ENCODE results near the gene MOSMO.
"Not testable (repeated sequence)": the region's sequence is repeated elsewhere in the genome, so short reads cannot be mapped to it uniquely, and the experiment has no call there.

The MOSMO gene

DNA sequence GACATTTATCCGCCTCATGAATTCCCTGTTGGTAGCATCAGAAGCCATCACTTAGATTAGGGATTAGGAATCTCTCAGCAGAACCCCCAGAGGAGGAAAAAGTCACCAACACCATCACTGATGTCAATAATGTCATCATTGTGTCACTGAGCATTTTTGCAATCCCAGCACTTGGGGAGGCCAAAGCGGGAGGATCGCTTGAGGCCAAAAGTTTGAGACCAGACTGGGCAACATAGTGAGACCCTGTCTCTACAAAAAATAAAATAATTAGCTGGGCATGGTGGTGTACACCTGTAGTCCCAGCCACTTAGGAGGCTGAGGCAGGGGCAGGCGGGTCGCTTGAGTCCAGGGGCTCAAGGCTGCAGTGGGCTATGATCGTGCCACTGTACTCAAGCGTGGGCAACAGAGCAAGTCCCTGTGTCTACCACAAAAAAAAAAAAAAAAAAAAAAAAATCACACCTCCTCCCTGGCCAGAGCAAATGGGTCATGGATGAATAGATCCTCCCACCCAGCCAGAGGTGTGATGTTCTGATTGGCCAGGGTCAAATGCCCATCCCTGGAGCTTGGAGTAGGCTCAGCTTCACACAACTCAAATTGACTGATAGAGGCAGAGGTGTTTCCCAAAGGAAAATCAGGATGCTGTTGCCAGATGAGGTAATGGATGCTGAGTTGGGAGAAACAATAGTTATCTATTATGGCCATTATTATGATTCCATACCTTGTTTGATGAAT is 116.0 kb downstream of the MOSMO start:
- H3K9me3 ChIP-seq (ENCODE audit: insufficient read depth, low read length, severe bottlenecking), result no peaks in the 10 kb centered on the region
- H3K36me3 ChIP-seq (ENCODE audit: insufficient read depth, low read length), result no peaks in the 10 kb centered on the region
- no peaks in the 10 kb centered on the region for H3K27me3 ChIP-seq (ENCODE audit: insufficient read depth, low read length, poor library complexity)
- no peak overlapping the region for H3K9ac ChIP-seq (ENCODE audit: low read depth, low read length)
- no peaks in the 10 kb centered on the region for H3K79me2 ChIP-seq (ENCODE audit: insufficient read depth, low read length)
- ATAC-seq (ENCODE audit: insufficient read depth, low read depth) (no peak), DNase-seq (no peak)
- no peak overlapping the region for H3K4me3 ChIP-seq (ENCODE audit: low read depth in 1 of 2, low read length in 2 of 2)
- no peak overlapping the region for H2AFZ ChIP-seq (ENCODE audit: low read depth, low read length)
- H4K20me1 ChIP-seq (ENCODE audit: insufficient read depth, low read length), result 0 out of 2 replicates have a peak, but pooled peaks cover 3% of the 10 kb centered on the region
- H3K27ac ChIP-seq (ENCODE audit: low read length), result no peak overlapping the region
- H3K4me2 ChIP-seq (ENCODE audit: insufficient read depth, low read length), result no peak overlapping the region
- no peak for TF ChIP-seq EZH2 (IDR thresholded peaks at IDR 0.05; ENCODE audit: borderline replicate concordance, low read depth, low read length, severe bottlenecking)
- H3K4me1 ChIP-seq (ENCODE audit: insufficient read depth, low read length), result no peaks in the 10 kb centered on the region

DNA sequence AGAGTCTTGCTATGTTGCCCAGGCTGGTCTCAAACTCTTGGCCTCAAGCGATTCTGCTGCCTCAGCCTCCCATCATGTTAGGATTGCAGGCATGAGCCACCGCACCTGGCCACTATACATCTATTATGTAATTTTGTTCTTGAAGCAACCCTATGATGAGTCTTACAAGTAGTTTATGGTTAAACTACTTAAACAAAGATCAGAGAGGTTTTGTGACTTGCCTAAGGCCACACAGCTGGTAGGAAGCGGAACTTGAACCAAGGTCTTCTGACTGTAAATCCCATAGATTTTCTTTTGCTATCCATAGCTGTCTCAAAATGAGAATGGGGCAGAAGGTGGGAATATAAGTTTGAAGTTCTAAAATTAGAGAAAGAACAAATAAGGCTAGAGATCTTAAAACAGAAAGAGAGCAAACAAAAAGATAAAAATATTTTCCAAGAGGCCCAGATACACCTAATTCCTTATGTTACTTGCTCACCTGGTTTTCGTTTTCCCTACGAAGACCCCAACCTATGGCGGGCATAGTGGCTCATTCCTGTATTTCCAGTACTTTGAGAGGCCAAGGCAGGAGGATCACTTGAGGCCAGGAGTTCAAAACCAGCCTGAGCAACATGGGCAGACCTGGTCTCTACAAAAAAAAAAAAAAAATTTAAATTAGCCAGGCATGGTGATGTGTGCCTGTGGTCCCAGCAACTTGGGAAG is 116.8 kb downstream of the MOSMO start:
- no peak overlapping the region for H3K9ac ChIP-seq (ENCODE audit: low read depth, low read length)
- H4K20me1 ChIP-seq (ENCODE audit: insufficient read depth, low read length), result 0 out of 2 replicates have a peak, but pooled peaks cover 3% of the 10 kb centered on the region
- DNase-seq (no peak), ATAC-seq (ENCODE audit: insufficient read depth, low read depth) (no peak)
- no peaks in the 10 kb centered on the region for H3K36me3 ChIP-seq (ENCODE audit: insufficient read depth, low read length)
- no peaks in the 10 kb centered on the region for H3K79me2 ChIP-seq (ENCODE audit: insufficient read depth, low read length)
- H3K9me3 ChIP-seq (ENCODE audit: insufficient read depth, low read length, severe bottlenecking), result no peaks in the 10 kb centered on the region
- no peak overlapping the region for H3K4me2 ChIP-seq (ENCODE audit: insufficient read depth, low read length)
- no peaks in the 10 kb centered on the region for H3K4me1 ChIP-seq (ENCODE audit: insufficient read depth, low read length)
- TF ChIP-seq EZH2 (IDR thresholded peaks at IDR 0.05; ENCODE audit: borderline replicate concordance, low read depth, low read length, severe bottlenecking), result no peak
- TF ChIP-seq, protein P1, sequence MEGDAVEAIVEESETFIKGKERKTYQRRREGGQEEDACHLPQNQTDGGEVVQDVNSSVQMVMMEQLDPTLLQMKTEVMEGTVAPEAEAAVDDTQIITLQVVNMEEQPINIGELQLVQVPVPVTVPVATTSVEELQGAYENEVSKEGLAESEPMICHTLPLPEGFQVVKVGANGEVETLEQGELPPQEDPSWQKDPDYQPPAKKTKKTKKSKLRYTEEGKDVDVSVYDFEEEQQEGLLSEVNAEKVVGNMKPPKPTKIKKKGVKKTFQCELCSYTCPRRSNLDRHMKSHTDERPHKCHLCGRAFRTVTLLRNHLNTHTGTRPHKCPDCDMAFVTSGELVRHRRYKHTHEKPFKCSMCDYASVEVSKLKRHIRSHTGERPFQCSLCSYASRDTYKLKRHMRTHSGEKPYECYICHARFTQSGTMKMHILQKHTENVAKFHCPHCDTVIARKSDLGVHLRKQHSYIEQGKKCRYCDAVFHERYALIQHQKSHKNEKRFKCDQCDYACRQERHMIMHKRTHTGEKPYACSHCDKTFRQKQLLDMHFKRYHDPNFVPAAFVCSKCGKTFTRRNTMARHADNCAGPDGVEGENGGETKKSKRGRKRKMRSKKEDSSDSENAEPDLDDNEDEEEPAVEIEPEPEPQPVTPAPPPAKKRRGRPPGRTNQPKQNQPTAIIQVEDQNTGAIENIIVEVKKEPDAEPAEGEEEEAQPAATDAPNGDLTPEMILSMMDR (IDR thresholded peaks at IDR 0.05; ENCODE audit: borderline replicate concordance, extremely low read depth, low read length, poor library complexity, severe bottlenecking), result no peak
- no peak overlapping the region for H2AFZ ChIP-seq (ENCODE audit: low read depth, low read length)
- no peak overlapping the region for H3K27ac ChIP-seq (ENCODE audit: low read length)
- no peaks in the 10 kb centered on the region for H3K27me3 ChIP-seq (ENCODE audit: insufficient read depth, low read length, poor library complexity)
- no peak overlapping the region for H3K4me3 ChIP-seq (ENCODE audit: low read depth in 1 of 2, low read length in 2 of 2)

DNA sequence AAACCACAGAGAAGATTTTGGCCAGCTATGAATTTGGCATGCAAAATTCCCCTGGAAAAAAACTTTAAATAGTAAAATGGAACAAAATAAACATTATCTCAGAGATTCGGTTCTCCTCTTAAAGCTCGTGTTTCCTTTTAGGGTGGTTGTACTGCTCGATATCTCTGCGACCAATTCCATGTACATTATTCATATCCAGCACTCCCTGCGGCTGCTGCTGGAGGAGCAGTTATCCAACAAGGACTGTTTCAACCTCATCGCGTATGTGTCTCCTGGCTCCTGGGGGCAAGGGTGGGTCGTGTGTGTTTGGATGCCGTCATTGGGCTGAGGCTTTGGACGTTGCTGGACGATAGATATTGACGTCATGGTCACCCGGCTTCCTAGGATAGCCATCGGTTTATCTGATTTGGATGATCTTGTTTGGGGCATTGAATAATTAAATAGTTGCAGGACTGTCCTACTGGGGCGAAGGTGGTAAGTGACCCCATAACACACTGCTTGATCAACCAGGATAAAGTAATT is 118.2 kb downstream of the MOSMO start:
- Histone ChIP-seq H3K4me2 (ENCODE audit: insufficient read depth, low read length) (no peak overlapping the region), H3K9me3 (ENCODE audit: insufficient read depth, low read length, severe bottlenecking) (no peaks in the 10 kb centered on the region), H3K4me1 (ENCODE audit: insufficient read depth, low read length) (no peaks in the 10 kb centered on the region), H3K27me3 (ENCODE audit: insufficient read depth, low read length, poor library complexity) (no peaks in the 10 kb centered on the region), H3K36me3 (ENCODE audit: insufficient read depth, low read length) (no peaks in the 10 kb centered on the region), H3K9ac (ENCODE audit: low read depth, low read length) (no peak overlapping the region), H3K79me2 (ENCODE audit: insufficient read depth, low read length) (no peaks in the 10 kb centered on the region), H3K4me3 (ENCODE audit: low read depth in 1 of 2, low read length in 2 of 2) (no peak overlapping the region), H2AFZ (ENCODE audit: low read depth, low read length) (no peak overlapping the region), H4K20me1 (ENCODE audit: insufficient read depth, low read length) (0 out of 2 replicates have a peak, but pooled peaks cover 3% of the 10 kb centered on the region), H3K27ac (ENCODE audit: low read length) (no peak overlapping the region)
- DNase-seq, result no peak
- TF ChIP-seq, protein P1 (IDR thresholded peaks at IDR 0.05; ENCODE audit: borderline replicate concordance, extremely low read depth, low read length, poor library complexity, severe bottlenecking), result no peak
- no peak for TF ChIP-seq EZH2 (IDR thresholded peaks at IDR 0.05; ENCODE audit: borderline replicate concordance, low read depth, low read length, severe bottlenecking)
- no peak for ATAC-seq (ENCODE audit: insufficient read depth, low read depth)

DNA sequence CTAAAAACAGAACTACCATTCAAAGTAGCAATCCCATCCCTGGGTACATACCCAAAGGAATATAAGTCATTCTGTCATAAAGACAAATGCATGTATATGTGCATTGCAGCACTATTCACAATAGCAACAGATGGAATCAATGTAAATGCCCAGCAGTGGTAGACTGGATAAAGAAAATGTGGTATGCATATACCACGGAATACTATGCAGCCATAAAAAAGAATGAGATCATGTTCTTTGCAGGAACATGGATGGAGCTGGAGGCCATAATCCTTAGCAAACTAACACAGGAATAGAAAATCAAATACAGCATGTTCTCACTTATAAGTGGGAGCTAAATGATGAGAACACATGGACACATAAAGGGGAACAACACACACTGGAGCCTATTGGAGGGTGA is 120.6 kb downstream of the MOSMO start:
- H3K27ac ChIP-seq (ENCODE audit: low read length); H3K4me1 ChIP-seq (ENCODE audit: insufficient read depth, low read length); H3K79me2 ChIP-seq (ENCODE audit: insufficient read depth, low read length); ATAC-seq (ENCODE audit: insufficient read depth, low read depth); H3K27me3 ChIP-seq (ENCODE audit: insufficient read depth, low read length, poor library complexity); H3K4me2 ChIP-seq (ENCODE audit: insufficient read depth, low read length); H3K36me3 ChIP-seq (ENCODE audit: insufficient read depth, low read length); H3K9ac ChIP-seq (ENCODE audit: low read depth, low read length); H4K20me1 ChIP-seq (ENCODE audit: insufficient read depth, low read length); H2AFZ ChIP-seq (ENCODE audit: low read depth, low read length); H3K4me3 ChIP-seq (ENCODE audit: low read depth in 1 of 2, low read length in 2 of 2); DNase-seq; H3K9me3 ChIP-seq (ENCODE audit: insufficient read depth, low read length, severe bottlenecking): not testable (repeated sequence)

Data from DND-41 (cell line).